Uterus (tissue), 4 donors: ENCODE data around the gene CXCL11. TPM values are rescaled to one million over a fixed set of nuclear protein-coding genes. Genes with fewer than 3 reads are reported as not detected.

Experiments
- DNase-seq, 2 donors: peaks; one replicate each; pipeline ENCODE4 v3.0.0-alpha.2; 2019 to 2020
- H3K27ac ChIP-seq, 2 donors: fragments of 200-600 bp; sonication (generic); 1 replicate in 1 of 2; 2 replicates in 1 of 2; pipeline ENCODE4 v1.5.1; 2016 to 2018
- H3K27me3 ChIP-seq, 2 donors: fragments of 200-600 bp; sonication (generic); one replicate each; pipeline ENCODE4 v1.5.1; 2018 to 2019; ENCODE audit warnings: control low read depth in 1 of 2
- H3K36me3 ChIP-seq, 2 donors: fragments of 200-600 bp; sonication (generic); one replicate each; pipeline ENCODE4 v1.5.1; 2019; ENCODE audit warnings: control low read depth in 1 of 2
- H3K4me1 ChIP-seq, 2 donors: fragments of 200-600 bp; sonication (generic); one replicate each; pipeline ENCODE4 v1.5.1; 2018 to 2019; ENCODE audit warnings: control low read depth in 1 of 2
- H3K4me3 ChIP-seq, 2 donors: fragments of 200-600 bp; sonication (generic); 1 replicate in 1 of 2; 2 replicates in 1 of 2; pipeline ENCODE4 v1.5.1; 2018 to 2019; ENCODE audit warnings: mild to moderate bottlenecking in 1 of 2
- H3K9me3 ChIP-seq, 2 donors: fragments of 200-600 bp; sonication (generic); one replicate each; pipeline ENCODE4 v1.5.1; 2019; ENCODE audit warnings: control low read depth in 1 of 2
- POLR2A ChIP-seq, 2 donors: fragments of 450-650 bp; IDR thresholded peaks; one replicate each; pipeline ENCODE4 v1.6.1; 2016; ENCODE audit warnings: antibody characterized with exemption in 2 of 2, mild to moderate bottlenecking in 1 of 2, moderate library complexity in 1 of 2
- intact Hi-C: fragments of 100-400 bp; cut with DNase I; formaldehyde crosslinking; loops from one replicate; pipeline ENCODE4 v1.15.1; 2023; ENCODE audit warnings: low total_unique reads
- total RNA-seq, 4 donors: library from RNA; depleted of rRNA in 3 of 4; stranded (reverse); fragments of >200 nt in 3 of 4; gene quantifications; one replicate each; pipeline versions ENCODE4 v1.1.0 to v1.2.4, GENCODE V29; 2014 to 2023
- TF ChIP-seq, protein P1 (sequence below), 4 experiments: fragments of 200-600 bp in 2 of 4; fragments of 450-650 bp in 2 of 4; sonication (generic) in 2 of 4; IDR thresholded peaks; one replicate each; pipeline ENCODE4 v1.5.1; 2016 to 2019; ENCODE audit warnings: antibody characterized with exemption in 4 of 4, mild to moderate bottlenecking in 2 of 4, moderate library complexity in 1 of 4
- donor health status: DM: yes; HTN: yes; CAD: no.

CXCL11 gene
- total RNA-seq, result under 1 TPM in 1 of 4 donors, not detected in 3; 0.14 TPM

DNA sequence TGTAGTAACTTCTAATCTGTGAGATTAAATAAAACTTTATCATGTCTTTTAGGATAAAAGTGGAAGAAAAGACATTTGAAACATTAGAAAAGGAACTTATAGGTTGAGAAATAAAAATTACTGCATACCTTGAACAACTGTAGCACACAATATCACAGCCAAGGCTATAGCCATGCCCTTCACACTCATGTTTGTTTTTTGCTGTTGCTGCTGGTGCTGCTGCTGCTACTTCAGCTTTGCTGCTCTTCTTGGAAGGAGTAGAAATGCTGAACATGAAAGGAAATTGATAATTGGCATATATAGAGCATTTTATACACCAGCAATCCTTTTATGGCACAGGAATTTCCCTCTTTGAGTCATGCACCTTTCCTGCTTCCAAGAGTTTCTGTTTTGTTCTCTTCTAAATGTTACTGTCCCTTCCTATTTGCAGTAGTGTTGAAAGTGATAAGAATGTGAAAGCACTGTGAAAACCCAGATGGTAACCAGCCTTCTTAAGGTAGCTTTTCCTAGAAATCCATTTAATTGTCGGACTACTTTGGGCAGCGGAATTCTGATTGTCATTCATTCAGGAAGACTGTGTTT lies at the start of gene CXCL11:
Gene CXCL11, minus strand, starts transcription at position 272 of the 582 bp plus-strand sequence. Its CDS starts 83 bp downstream, at position 189.
- Histone ChIP-seq H3K4me3 (no peak within 1 kb of the TSS), H3K9me3 (no peaks in the 10 kb centered on the region), H3K36me3 (no peaks in the 10 kb centered on the region), H3K27ac (no peak within 1 kb of the TSS), H3K4me1 (no peaks in the 10 kb centered on the region), H3K27me3 (no peaks in the 10 kb centered on the region)
- DNase-seq, result no peak
- TF ChIP-seq POLR2A (IDR thresholded peaks at IDR 0.05), result no peak
- intact Hi-C loops, result no loop called here

GRCh38 chr4:76084542-76084941 lies 48.7 kb upstream of the CXCL11 start:
- Histone ChIP-seq H3K27ac (no peak overlapping the region), H3K4me3 (no peak overlapping the region), H3K4me1 (no peaks in the 10 kb centered on the region), H3K27me3 (no peaks in the 10 kb centered on the region), H3K36me3 (no peaks in the 10 kb centered on the region), H3K9me3 (no peaks in the 10 kb centered on the region)
- intact Hi-C loops, result no loop called here
- DNase-seq, result no peak
- TF ChIP-seq, protein P1, sequence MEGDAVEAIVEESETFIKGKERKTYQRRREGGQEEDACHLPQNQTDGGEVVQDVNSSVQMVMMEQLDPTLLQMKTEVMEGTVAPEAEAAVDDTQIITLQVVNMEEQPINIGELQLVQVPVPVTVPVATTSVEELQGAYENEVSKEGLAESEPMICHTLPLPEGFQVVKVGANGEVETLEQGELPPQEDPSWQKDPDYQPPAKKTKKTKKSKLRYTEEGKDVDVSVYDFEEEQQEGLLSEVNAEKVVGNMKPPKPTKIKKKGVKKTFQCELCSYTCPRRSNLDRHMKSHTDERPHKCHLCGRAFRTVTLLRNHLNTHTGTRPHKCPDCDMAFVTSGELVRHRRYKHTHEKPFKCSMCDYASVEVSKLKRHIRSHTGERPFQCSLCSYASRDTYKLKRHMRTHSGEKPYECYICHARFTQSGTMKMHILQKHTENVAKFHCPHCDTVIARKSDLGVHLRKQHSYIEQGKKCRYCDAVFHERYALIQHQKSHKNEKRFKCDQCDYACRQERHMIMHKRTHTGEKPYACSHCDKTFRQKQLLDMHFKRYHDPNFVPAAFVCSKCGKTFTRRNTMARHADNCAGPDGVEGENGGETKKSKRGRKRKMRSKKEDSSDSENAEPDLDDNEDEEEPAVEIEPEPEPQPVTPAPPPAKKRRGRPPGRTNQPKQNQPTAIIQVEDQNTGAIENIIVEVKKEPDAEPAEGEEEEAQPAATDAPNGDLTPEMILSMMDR (IDR thresholded peaks at IDR 0.05), result no peak
- TF ChIP-seq POLR2A (IDR thresholded peaks at IDR 0.05), result no peak

DNA sequence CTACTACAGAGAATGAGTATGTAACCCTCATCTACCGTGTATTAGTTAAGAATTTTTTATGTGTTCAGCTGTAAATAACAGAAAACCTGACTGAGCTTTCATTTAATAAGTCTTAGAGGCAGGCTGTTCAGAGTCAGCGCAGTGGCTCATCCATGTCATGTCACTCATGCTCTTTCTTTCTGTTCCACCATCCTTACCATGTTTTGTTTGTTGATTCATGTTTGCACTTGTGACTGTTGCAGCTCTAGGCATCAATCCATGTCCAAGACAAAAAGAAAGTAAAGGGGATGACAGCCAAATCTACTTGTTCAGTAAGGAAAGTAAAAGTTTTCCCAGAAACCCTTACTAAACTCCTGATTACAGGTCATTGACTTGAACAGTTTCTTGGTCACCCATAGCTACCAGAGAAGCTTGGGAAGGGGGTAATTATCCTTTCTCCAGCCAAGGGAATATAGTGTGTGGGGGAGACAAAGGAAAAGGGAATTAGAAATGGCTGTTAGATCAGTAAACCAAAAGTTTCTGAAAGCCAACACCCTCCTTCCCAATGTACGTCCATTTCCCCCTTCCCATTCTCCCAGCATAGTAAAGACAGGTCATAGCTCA lies 47.6 kb upstream of the CXCL11 start:
- Histone ChIP-seq H3K4me3 (no peak overlapping the region), H3K4me1 (no peaks in the 10 kb centered on the region), H3K36me3 (no peaks in the 10 kb centered on the region), H3K27me3 (no peaks in the 10 kb centered on the region), H3K27ac (no peak overlapping the region), H3K9me3 (no peaks in the 10 kb centered on the region)
- no peak for DNase-seq
- TF ChIP-seq POLR2A (IDR thresholded peaks at IDR 0.05), result no peak
- TF ChIP-seq, protein P1 (IDR thresholded peaks at IDR 0.05), result no peak
- intact Hi-C loops, result no loop called here

GRCh38 chr4:76078033-76078613 lies 42.3 kb upstream of the CXCL11 start:
- no peaks in the 10 kb centered on the region for H3K9me3 ChIP-seq
- no peaks in the 10 kb centered on the region for H3K36me3 ChIP-seq
- no peak overlapping the region for H3K4me3 ChIP-seq
- TF ChIP-seq, protein P1 (IDR thresholded peaks at IDR 0.05), result no peak
- TF ChIP-seq POLR2A (IDR thresholded peaks at IDR 0.05), result no peak
- no peaks in the 10 kb centered on the region for H3K4me1 ChIP-seq
- no peak overlapping the region for H3K27ac ChIP-seq
- intact Hi-C loops, result no loop called here
- no peak for DNase-seq
- no peaks in the 10 kb centered on the region for H3K27me3 ChIP-seq

DNA sequence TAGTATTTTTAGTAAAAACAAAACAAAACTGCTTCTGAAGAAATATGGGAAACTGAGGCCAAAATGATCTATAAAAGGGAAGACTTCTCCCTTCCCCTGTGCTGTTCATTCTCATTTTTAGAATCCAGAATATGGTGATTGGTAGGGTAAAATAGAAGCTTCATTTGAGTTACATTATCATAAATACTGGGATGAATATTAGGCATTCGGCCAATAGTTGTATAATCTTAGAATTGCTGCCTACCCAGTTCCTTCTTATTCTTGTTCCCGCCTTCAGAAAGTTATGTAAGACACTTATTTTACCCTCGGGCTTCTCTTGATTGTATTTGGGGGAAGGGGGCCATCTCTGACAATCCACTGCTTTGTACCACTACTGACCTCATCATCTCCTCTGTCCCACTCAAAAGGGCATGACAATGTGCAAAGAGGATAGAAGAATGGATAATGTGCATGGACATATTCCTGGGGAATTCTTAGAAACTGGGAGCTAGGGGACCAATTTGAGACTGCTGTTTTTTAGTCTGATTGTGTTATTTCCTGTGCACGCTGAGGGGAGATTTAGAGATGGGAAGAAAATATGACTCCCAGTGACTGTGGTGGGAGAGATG lies 39.2 kb upstream of the CXCL11 start:
- no peaks in the 10 kb centered on the region for H3K27me3 ChIP-seq
- no peak for DNase-seq
- H3K4me3 ChIP-seq, result no peak overlapping the region
- no peaks in the 10 kb centered on the region for H3K4me1 ChIP-seq
- intact Hi-C loops, result no loop called here
- no peak overlapping the region for H3K27ac ChIP-seq
- no peaks in the 10 kb centered on the region for H3K9me3 ChIP-seq
- TF ChIP-seq POLR2A (IDR thresholded peaks at IDR 0.05), result no peak
- TF ChIP-seq, protein P1 (IDR thresholded peaks at IDR 0.05), result no peak
- H3K36me3 ChIP-seq, result no peaks in the 10 kb centered on the region
